ENCODE measurements around the gene MOGAT2. TPM values are rescaled to one million over a fixed set of nuclear protein-coding genes. Genes with fewer than 3 reads are reported as not detected.

Gene MOGAT2
- total and polyA plus RNA-seq, 2 of the 4 experiments (the other 2 are of a cell fraction): not detected

DNA sequence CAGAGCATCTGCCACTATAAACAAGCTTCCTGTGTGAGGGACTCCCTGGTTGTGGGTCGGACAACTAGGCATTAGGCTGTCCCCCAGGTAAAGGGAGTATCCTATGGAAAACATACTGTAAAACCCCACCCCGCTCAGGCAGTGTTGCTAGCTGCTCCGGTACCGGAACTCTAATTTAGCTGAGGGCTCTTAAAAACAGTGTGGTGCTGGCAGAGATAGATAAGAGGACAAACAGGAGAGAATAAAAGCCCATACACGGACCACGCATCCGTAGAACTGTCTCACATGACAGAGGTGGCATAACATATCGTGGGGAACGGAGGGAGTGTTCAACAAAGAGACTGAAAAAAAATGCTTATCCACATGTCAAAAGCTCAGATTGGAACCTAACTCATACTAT, 3.4 kb upstream of the MOGAT2 start:
- TF ChIP-seq MXI1 (IDR thresholded peaks at IDR 0.05; ENCODE audit: borderline replicate concordance, low read depth, low read length): no peak
- no peak for TF ChIP-seq MAFK (IDR thresholded peaks at IDR 0.05; ENCODE audit: low read depth, low read length)
- TF ChIP-seq, protein P1, sequence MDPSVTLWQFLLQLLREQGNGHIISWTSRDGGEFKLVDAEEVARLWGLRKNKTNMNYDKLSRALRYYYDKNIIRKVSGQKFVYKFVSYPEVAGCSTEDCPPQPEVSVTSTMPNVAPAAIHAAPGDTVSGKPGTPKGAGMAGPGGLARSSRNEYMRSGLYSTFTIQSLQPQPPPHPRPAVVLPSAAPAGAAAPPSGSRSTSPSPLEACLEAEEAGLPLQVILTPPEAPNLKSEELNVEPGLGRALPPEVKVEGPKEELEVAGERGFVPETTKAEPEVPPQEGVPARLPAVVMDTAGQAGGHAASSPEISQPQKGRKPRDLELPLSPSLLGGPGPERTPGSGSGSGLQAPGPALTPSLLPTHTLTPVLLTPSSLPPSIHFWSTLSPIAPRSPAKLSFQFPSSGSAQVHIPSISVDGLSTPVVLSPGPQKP (IDR thresholded peaks at IDR 0.05; ENCODE audit: borderline replicate concordance, low read depth, low read length): no peak
- TF ChIP-seq SMC3 (IDR thresholded peaks at IDR 0.05; ENCODE audit: low read depth, low read length): no peak
- TF ChIP-seq BHLHE40 (IDR thresholded peaks at IDR 0.05; ENCODE audit: low read depth, low read length): no peak
- TF ChIP-seq, protein P2, sequence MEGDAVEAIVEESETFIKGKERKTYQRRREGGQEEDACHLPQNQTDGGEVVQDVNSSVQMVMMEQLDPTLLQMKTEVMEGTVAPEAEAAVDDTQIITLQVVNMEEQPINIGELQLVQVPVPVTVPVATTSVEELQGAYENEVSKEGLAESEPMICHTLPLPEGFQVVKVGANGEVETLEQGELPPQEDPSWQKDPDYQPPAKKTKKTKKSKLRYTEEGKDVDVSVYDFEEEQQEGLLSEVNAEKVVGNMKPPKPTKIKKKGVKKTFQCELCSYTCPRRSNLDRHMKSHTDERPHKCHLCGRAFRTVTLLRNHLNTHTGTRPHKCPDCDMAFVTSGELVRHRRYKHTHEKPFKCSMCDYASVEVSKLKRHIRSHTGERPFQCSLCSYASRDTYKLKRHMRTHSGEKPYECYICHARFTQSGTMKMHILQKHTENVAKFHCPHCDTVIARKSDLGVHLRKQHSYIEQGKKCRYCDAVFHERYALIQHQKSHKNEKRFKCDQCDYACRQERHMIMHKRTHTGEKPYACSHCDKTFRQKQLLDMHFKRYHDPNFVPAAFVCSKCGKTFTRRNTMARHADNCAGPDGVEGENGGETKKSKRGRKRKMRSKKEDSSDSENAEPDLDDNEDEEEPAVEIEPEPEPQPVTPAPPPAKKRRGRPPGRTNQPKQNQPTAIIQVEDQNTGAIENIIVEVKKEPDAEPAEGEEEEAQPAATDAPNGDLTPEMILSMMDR (conservative IDR thresholded peaks at IDR 0.05; ENCODE audit: low read depth, low read length): no peak
- no peak for TF ChIP-seq RFX5 (IDR thresholded peaks at IDR 0.05; ENCODE audit: low read depth, low read length)
- no peak for TF ChIP-seq RAD21 (IDR thresholded peaks at IDR 0.05; ENCODE audit: low read length)
- no peak for TF ChIP-seq CEBPB (IDR thresholded peaks at IDR 0.05; ENCODE audit: low read depth, low read length)
- no peak for TF ChIP-seq FOS (IDR thresholded peaks at IDR 0.05; ENCODE audit: low read depth, low read length)
- TF ChIP-seq MAZ (IDR thresholded peaks at IDR 0.05; ENCODE audit: borderline replicate concordance, low read depth, low read length): no peak
- no peak for TF ChIP-seq RCOR1 (IDR thresholded peaks at IDR 0.05; ENCODE audit: insufficient replicate concordance, low read length)
- no peak for TF ChIP-seq NFE2L2 (IDR thresholded peaks at IDR 0.05; ENCODE audit: low read depth, low read length)
- TF ChIP-seq CHD1 (IDR thresholded peaks at IDR 0.05; ENCODE audit: low read depth, low read length): no peak
- no peak for TF ChIP-seq POLR2A (IDR thresholded peaks at IDR 0.05; ENCODE audit: low read depth, low read length)
- TF ChIP-seq, protein P3, sequence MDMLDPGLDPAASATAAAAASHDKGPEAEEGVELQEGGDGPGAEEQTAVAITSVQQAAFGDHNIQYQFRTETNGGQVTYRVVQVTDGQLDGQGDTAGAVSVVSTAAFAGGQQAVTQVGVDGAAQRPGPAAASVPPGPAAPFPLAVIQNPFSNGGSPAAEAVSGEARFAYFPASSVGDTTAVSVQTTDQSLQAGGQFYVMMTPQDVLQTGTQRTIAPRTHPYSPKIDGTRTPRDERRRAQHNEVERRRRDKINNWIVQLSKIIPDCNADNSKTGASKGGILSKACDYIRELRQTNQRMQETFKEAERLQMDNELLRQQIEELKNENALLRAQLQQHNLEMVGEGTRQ (IDR thresholded peaks at IDR 0.05; ENCODE audit: low read depth, low read length): no peak
- Histone ChIP-seq H2AFZ (replicated peaks; ENCODE audit: low read length, poor library complexity) (no peak overlapping the region), H3K4ac (ENCODE audit: low read depth, low read length) (no peak overlapping the region), H2BK15ac (ENCODE audit: low read depth, low read length) (no peak overlapping the region), H4K91ac (ENCODE audit: insufficient read depth, low read depth, low read length) (no peak overlapping the region), H4K20me1 (ENCODE audit: insufficient read depth, low read length) (no peaks in the 10 kb centered on the region; the same call in 1 of the 2 replicates), H3K4me2 (ENCODE audit: low read depth, low read length) (no peak overlapping the region), H3K18ac (ENCODE audit: low read depth, low read length) (no peak overlapping the region), H2AK9ac (replicated peaks; ENCODE audit: low read depth, low read length, poor library complexity) (no peak overlapping the region), H3K14ac (replicated peaks; ENCODE audit: low read depth, low read length) (no peak overlapping the region), H2BK120ac (ENCODE audit: low read depth, low read length) (no peak overlapping the region), H3K23ac (ENCODE audit: low read depth, low read length) (no peak overlapping the region), H3K36me3 (ENCODE audit: control insufficient read depth, insufficient read depth, low read length) (no peaks in the 10 kb centered on the region), H2BK5ac (ENCODE audit: low read depth, low read length, poor library complexity, severe bottlenecking) (no peak overlapping the region), H3K27me3 (ENCODE audit: control insufficient read depth, insufficient read depth, low read length) (peaks cover 57% of the 10 kb centered on the region), H3K4me1 (ENCODE audit: control insufficient read depth, insufficient read depth, low read length) (no peaks in the 10 kb centered on the region), H3K9ac (ENCODE audit: low read depth, low read length) (no peak overlapping the region), H3K9me1 (ENCODE audit: insufficient read depth, low read length) (no peaks in the 10 kb centered on the region), H4K8ac (ENCODE audit: low read depth in 2 of 2, low read length in 2 of 2) (no peak overlapping the region), H3K4me3 (ENCODE audit: insufficient read depth, low read depth, low read length) (no peak overlapping the region), H4K5ac (ENCODE audit: low read depth, low read length) (no peak overlapping the region), H3K56ac (ENCODE audit: extremely low read depth, insufficient read depth, low read length) (no peak overlapping the region), H2BK20ac (ENCODE audit: low read depth, low read length) (no peak overlapping the region), H3K79me1 (ENCODE audit: low read depth in 1 of 2, low read length in 2 of 2) (no peaks in the 10 kb centered on the region), H3K27ac (ENCODE audit: insufficient read depth, low read length) (no peak overlapping the region), H2AK5ac (ENCODE audit: low read depth, low read length) (no peak overlapping the region), H3K9me3 (ENCODE audit: control insufficient read depth, insufficient read depth, low read length) (no peaks in the 10 kb centered on the region)
- 50% methylated on average over 2 of the region's 9 CpGs; no CpG with 5 or more reads in 1 of the 2 experiments for WGBS, 2 experiments (ENCODE audit: extremely low coverage in 2 of 2, insufficient read length in 1 of 2)
- intact Hi-C loops (cut with micrococcal nuclease): no loop called here
- dilution Hi-C loops (cut with HindIII; ENCODE audit: low sequenced_read_pairs, unreplicated experiment): no loop called here
- in situ Hi-C loops (cut with MboI; ENCODE audit: low sequenced_read_pairs): no loop called here
- DNase-seq (no peak), ATAC-seq (ENCODE audit: low read depth) (no peak)
- no TSS peak for BruUV-seq (replicated peaks)
- ChIA-PET CTCF (interaction anchor here (1.3 kb wide), 1 partner anchor 9 kb away, joined by 4 read pairs; no protein-coding TSS in a partner anchor), POLR2A (ENCODE audit: unreplicated experiment) (no interaction called here)
